ENCODE measurements around the gene DNAJC17. TPM values are rescaled to one million over a fixed set of nuclear protein-coding genes. Genes with fewer than 3 reads are reported as not detected.

The DNAJC17 gene
- total RNA-seq, 1 donor from 2014 or later: 49.3 TPM

DNA sequence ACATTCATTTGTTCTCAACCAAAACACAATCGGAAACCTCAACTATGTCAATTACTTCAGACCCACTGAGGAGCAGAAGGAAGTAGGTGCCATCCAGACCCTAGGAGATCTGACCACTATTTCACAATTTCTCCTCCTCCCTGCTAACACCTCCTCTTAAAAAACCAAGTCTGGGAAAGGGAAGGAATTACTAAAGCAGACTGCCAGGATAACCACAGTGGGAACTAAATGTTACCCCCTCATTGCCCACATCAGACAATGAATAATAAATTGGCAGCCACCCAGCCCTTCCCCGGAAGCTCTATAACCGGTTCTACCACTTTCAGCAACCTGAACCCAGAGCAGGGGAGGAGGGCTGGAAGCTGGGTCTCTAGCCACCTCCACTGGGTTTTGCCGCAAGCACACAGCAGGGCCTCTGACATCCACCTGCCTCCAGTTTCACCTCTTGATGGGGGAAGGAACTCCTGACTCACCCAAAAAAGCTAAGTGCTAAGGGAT is 19.9 kb downstream of the DNAJC17 start:
- peak overlapping the region; percentile 76 for H3K27ac Mint-ChIP-seq
- H3K4me1 Mint-ChIP-seq: peaks cover 9% of the 10 kb centered on the region
- peaks cover 7% of the 10 kb centered on the region for H3K36me3 Mint-ChIP-seq
- H3K4me1 ChIP-seq: peaks cover 21% of the 10 kb centered on the region
- peaks cover 23% of the 10 kb centered on the region for H4K20me1 ChIP-seq (ENCODE audit: low read depth)
- no peaks in the 10 kb centered on the region for H3K9me3 Mint-ChIP-seq
- peaks cover 9% of the 10 kb centered on the region for H3F3A ChIP-seq (ENCODE audit: low read depth)
- H3K9ac ChIP-seq: no peak overlapping the region
- no peak overlapping the region for H2AFZ ChIP-seq (replicated peaks)
- H3K27me3 ChIP-seq: no peaks in the 10 kb centered on the region
- TF ChIP-seq, protein P1, sequence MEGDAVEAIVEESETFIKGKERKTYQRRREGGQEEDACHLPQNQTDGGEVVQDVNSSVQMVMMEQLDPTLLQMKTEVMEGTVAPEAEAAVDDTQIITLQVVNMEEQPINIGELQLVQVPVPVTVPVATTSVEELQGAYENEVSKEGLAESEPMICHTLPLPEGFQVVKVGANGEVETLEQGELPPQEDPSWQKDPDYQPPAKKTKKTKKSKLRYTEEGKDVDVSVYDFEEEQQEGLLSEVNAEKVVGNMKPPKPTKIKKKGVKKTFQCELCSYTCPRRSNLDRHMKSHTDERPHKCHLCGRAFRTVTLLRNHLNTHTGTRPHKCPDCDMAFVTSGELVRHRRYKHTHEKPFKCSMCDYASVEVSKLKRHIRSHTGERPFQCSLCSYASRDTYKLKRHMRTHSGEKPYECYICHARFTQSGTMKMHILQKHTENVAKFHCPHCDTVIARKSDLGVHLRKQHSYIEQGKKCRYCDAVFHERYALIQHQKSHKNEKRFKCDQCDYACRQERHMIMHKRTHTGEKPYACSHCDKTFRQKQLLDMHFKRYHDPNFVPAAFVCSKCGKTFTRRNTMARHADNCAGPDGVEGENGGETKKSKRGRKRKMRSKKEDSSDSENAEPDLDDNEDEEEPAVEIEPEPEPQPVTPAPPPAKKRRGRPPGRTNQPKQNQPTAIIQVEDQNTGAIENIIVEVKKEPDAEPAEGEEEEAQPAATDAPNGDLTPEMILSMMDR (IDR thresholded peaks at IDR 0.05): no peak
- TF ChIP-seq EZH2phosphoT487 (IDR thresholded peaks at IDR 0.05) (no peak), EZH2 (IDR thresholded peaks at IDR 0.05) (no peak)
- H3K9me3 ChIP-seq (ENCODE audit: low read depth): no peaks in the 10 kb centered on the region
- peak overlapping the region; percentile 10 for H3K4me2 ChIP-seq
- H3K4me3 Mint-ChIP-seq: no peak overlapping the region
- no peak for DNase-seq (ENCODE audit: low spot score)
- H3K4me3 ChIP-seq: no peak overlapping the region
- no peaks in the 10 kb centered on the region for H3K36me3 ChIP-seq
- H3K27me3 Mint-ChIP-seq (ENCODE audit: insufficient read depth, low read depth): no peaks in the 10 kb centered on the region
- no peaks in the 10 kb centered on the region for H3K79me2 ChIP-seq (ENCODE audit: low read depth)
- H3K27ac ChIP-seq: no peak overlapping the region

DNA sequence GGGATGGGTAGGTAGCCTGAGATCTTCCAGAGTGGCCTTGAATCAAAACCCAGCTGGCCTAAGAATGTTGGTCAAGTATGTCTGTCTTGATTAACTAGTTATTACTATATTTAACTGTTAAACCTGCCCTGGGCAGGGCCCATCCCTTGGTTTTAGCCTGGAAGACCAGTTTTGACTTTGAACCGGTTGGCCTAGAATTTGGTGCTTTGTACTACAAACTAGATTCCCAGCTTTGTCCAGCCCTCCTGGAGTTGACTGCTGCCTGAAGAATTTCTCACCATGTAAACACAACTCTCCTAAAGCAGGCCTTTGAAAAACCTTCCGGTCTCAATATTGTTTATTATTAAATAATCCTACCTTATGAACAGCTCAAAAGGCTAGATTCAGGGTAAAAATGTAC is 21.5 kb downstream of the DNAJC17 start:
- Histone ChIP-seq H3K4me1 (peaks cover 21% of the 10 kb centered on the region), H3K4me3 (no peak overlapping the region), H4K20me1 (ENCODE audit: low read depth) (peaks cover 25% of the 10 kb centered on the region), H3K9ac (no peak overlapping the region), H3K9me3 (ENCODE audit: low read depth) (no peaks in the 10 kb centered on the region), H2AFZ (replicated peaks) (no peak overlapping the region), H3F3A (ENCODE audit: low read depth) (peaks cover 9% of the 10 kb centered on the region), H3K36me3 (no peaks in the 10 kb centered on the region), H3K27me3 (no peaks in the 10 kb centered on the region), H3K4me2 (no peak overlapping the region), H3K79me2 (ENCODE audit: low read depth) (no peaks in the 10 kb centered on the region), H3K27ac (no peak overlapping the region)
- Mint-ChIP-seq H3K9me3 (no peaks in the 10 kb centered on the region), H3K4me1 (peaks cover 9% of the 10 kb centered on the region), H3K4me3 (no peak overlapping the region), H3K27me3 (ENCODE audit: insufficient read depth, low read depth) (no peaks in the 10 kb centered on the region), H3K36me3 (peaks cover 3% of the 10 kb centered on the region), H3K27ac (no peak overlapping the region)
- no peak for DNase-seq (ENCODE audit: low spot score)
- TF ChIP-seq, protein P1 (IDR thresholded peaks at IDR 0.05): no peak
- TF ChIP-seq EZH2 (IDR thresholded peaks at IDR 0.05) (no peak), EZH2phosphoT487 (IDR thresholded peaks at IDR 0.05) (no peak)

DNA sequence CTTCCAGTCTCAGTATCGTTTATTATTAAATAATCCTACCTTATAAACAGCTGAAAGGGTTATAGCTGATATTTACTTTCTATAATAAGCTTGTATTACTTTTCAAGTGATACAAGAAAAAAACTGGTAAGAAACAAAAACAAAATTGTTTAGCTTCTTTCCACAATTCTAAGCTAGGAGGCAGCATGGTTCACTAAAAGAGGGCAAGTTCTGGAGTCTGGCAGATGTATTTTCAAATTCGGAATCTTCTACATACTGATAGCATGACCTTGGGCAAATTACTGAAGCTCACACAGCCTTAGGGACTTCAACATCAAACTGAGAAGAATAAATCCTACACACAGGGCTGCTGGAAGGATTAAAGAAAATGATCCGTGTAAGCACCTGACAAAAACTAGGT is 22.1 kb downstream of the DNAJC17 start:
- Mint-ChIP-seq H3K27ac (no peak overlapping the region), H3K9me3 (no peaks in the 10 kb centered on the region), H3K4me3 (no peak overlapping the region), H3K4me1 (peaks cover 8% of the 10 kb centered on the region), H3K27me3 (ENCODE audit: insufficient read depth, low read depth) (no peaks in the 10 kb centered on the region), H3K36me3 (peaks cover 5% of the 10 kb centered on the region)
- Histone ChIP-seq H3F3A (ENCODE audit: low read depth) (peaks cover 9% of the 10 kb centered on the region), H3K27me3 (no peaks in the 10 kb centered on the region), H3K4me3 (no peak overlapping the region), H2AFZ (replicated peaks) (no peak overlapping the region), H3K4me2 (no peak overlapping the region), H3K27ac (no peak overlapping the region), H3K36me3 (no peaks in the 10 kb centered on the region), H3K79me2 (ENCODE audit: low read depth) (no peaks in the 10 kb centered on the region), H3K4me1 (peaks cover 18% of the 10 kb centered on the region), H3K9me3 (ENCODE audit: low read depth) (no peaks in the 10 kb centered on the region), H4K20me1 (ENCODE audit: low read depth) (peaks cover 25% of the 10 kb centered on the region), H3K9ac (no peak overlapping the region)
- TF ChIP-seq EZH2 (IDR thresholded peaks at IDR 0.05) (no peak), EZH2phosphoT487 (IDR thresholded peaks at IDR 0.05) (no peak)
- TF ChIP-seq, protein P1 (IDR thresholded peaks at IDR 0.05): no peak
- no peak for DNase-seq (ENCODE audit: low spot score)

Data from neural progenitor cell (in vitro differentiated cells).